Ishikawa (cell line): Measurements from ENCODE around the gene IQCM.

Experiments
- CEBPB ChIP-seq: IDR thresholded peaks from 2 replicates; pipeline ENCODE4 v1.6.1; 2012
- CREB1 ChIP-seq: IDR thresholded peaks from 2 replicates; pipeline ENCODE4 v1.6.1; 2012; ENCODE audit warnings: low read depth
- EP300 ChIP-seq: IDR thresholded peaks from 2 replicates; pipeline ENCODE4 v1.6.1; 2012; ENCODE audit warnings: borderline replicate concordance
- FOXM1 ChIP-seq: IDR thresholded peaks from 2 replicates; pipeline ENCODE4 v1.6.1; 2012; ENCODE audit warnings: low read depth, borderline replicate concordance
- NFIC ChIP-seq: IDR thresholded peaks from 2 replicates; pipeline ENCODE4 v1.6.1; 2012
- RAD21 ChIP-seq: IDR thresholded peaks from 2 replicates; pipeline ENCODE4 v1.6.1; 2012; ENCODE audit warnings: low read depth
- TAF1 ChIP-seq: IDR thresholded peaks from 2 replicates; pipeline ENCODE4 v1.6.1; 2012; ENCODE audit warnings: low read depth, mild to moderate bottlenecking
- TCF12 ChIP-seq: IDR thresholded peaks from 2 replicates; pipeline ENCODE4 v1.6.1; 2012; ENCODE audit warnings: low read depth
- ZBTB7A ChIP-seq: IDR thresholded peaks from 2 replicates; pipeline ENCODE4 v1.6.1; 2012; ENCODE audit warnings: low read depth
- TF ChIP-seq, protein P1 (sequence below): IDR thresholded peaks from 2 replicates; pipeline ENCODE4 v1.6.1; 2012
- TF ChIP-seq, protein P2 (sequence below): IDR thresholded peaks from 2 replicates; pipeline ENCODE4 v1.6.1; 2012; ENCODE audit warnings: low read depth, mild to moderate bottlenecking

DNA sequence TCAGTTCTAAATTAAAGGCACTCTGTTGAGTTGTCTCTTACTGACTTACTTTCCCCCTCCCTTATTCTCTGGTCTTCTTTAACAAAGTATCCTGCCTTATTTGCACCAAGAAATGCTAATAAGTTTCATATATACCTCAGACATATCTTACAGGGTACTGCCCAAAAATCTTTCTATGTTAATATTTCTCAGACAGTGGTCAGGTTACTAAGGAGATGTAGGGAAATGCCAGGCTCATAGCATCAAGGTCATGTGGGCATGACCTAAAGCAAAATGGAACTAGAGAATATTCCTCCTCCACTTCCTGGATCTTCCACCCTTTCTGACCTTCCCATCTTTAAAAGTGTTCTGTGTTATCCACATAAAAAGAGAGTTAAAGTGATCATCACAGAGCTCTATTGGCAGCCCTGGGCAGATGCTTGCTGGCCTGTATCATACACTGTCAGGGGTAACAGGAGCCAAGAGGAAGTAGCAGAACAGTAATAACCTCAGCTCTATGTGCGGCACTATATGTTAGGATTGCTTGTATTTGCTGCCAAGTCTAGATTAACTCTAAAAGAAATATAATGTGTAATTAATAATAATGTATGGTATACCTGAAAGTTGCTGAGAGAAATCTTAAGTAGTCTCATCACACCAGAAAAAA lies 74.3 kb downstream of the IQCM start:
- TF ChIP-seq RAD21 (no peak), FOXM1 (no peak), TCF12 (no peak), EP300 (no peak), TAF1 (no peak), CEBPB (no peak), CREB1 (no peak), NFIC (no peak), ZBTB7A (no peak)
- TF ChIP-seq, protein P1, sequence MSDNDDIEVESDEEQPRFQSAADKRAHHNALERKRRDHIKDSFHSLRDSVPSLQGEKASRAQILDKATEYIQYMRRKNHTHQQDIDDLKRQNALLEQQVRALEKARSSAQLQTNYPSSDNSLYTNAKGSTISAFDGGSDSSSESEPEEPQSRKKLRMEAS, result no peak
- TF ChIP-seq, protein P2, sequence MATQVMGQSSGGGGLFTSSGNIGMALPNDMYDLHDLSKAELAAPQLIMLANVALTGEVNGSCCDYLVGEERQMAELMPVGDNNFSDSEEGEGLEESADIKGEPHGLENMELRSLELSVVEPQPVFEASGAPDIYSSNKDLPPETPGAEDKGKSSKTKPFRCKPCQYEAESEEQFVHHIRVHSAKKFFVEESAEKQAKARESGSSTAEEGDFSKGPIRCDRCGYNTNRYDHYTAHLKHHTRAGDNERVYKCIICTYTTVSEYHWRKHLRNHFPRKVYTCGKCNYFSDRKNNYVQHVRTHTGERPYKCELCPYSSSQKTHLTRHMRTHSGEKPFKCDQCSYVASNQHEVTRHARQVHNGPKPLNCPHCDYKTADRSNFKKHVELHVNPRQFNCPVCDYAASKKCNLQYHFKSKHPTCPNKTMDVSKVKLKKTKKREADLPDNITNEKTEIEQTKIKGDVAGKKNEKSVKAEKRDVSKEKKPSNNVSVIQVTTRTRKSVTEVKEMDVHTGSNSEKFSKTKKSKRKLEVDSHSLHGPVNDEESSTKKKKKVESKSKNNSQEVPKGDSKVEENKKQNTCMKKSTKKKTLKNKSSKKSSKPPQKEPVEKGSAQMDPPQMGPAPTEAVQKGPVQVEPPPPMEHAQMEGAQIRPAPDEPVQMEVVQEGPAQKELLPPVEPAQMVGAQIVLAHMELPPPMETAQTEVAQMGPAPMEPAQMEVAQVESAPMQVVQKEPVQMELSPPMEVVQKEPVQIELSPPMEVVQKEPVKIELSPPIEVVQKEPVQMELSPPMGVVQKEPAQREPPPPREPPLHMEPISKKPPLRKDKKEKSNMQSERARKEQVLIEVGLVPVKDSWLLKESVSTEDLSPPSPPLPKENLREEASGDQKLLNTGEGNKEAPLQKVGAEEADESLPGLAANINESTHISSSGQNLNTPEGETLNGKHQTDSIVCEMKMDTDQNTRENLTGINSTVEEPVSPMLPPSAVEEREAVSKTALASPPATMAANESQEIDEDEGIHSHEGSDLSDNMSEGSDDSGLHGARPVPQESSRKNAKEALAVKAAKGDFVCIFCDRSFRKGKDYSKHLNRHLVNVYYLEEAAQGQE, result no peak
